IPS-18a (cell line): ENCODE results near the gene NLRP3.

Experiments used
- H3K27ac ChIP-seq: one replicate; pipeline ENCODE4 v1.5.1; 2013; ENCODE audit warnings: low read length
- H3K27me3 ChIP-seq: one replicate; pipeline ENCODE4 v1.6.1; 2013; ENCODE audit warnings: mild to moderate bottlenecking, low read length; ENCODE audit not compliant: control insufficient read depth, insufficient read depth
- H3K36me3 ChIP-seq: one replicate; pipeline ENCODE4 v1.6.1; 2013; ENCODE audit warnings: low read depth, low read length; ENCODE audit not compliant: control insufficient read depth
- H3K4me1 ChIP-seq: one replicate; pipeline ENCODE4 v1.6.1; 2013; ENCODE audit warnings: low read depth, low read length; ENCODE audit not compliant: control insufficient read depth
- H3K4me3 ChIP-seq: one replicate; pipeline ENCODE4 v1.5.1; 2013; ENCODE audit warnings: low read length
- H3K9ac ChIP-seq: one replicate; pipeline ENCODE4 v1.6.1; 2013; ENCODE audit warnings: mild to moderate bottlenecking, low read length, moderate library complexity
- H3K9me3 ChIP-seq: one replicate; pipeline ENCODE4 v1.6.1; 2013; ENCODE audit warnings: low read depth, low read length; ENCODE audit not compliant: control insufficient read depth

NLRP3 gene

GRCh38 chr1:247400685-247401084, 15.3 kb upstream of the NLRP3 start:
- Histone ChIP-seq H3K4me3 (no peak overlapping the region), H3K4me1 (peaks cover 3% of the 10 kb centered on the region), H3K27ac (no peak overlapping the region), H3K9ac (no peak overlapping the region), H3K27me3 (no peaks in the 10 kb centered on the region), H3K36me3 (no peaks in the 10 kb centered on the region), H3K9me3 (no peaks in the 10 kb centered on the region)

GRCh38 chr1:247401310-247402119, 14.5 kb upstream of the NLRP3 start:
- Histone ChIP-seq H3K36me3 (no peaks in the 10 kb centered on the region), H3K27ac (no peak overlapping the region), H3K9ac (no peak overlapping the region), H3K27me3 (no peaks in the 10 kb centered on the region), H3K9me3 (no peaks in the 10 kb centered on the region), H3K4me1 (peaks cover 3% of the 10 kb centered on the region), H3K4me3 (no peak overlapping the region)

- Histone ChIP-seq H3K36me3 (no peaks in the 10 kb centered on the region), H3K4me1 (peaks cover 3% of the 10 kb centered on the region), H3K4me3 (no peak overlapping the region), H3K9ac (no peak overlapping the region), H3K27me3 (no peaks in the 10 kb centered on the region), H3K27ac (no peak overlapping the region), H3K9me3 (no peaks in the 10 kb centered on the region)
Observed at GRCh38 chr1:247402120-247402675, 13.8 kb upstream of the NLRP3 start.

- Histone ChIP-seq H3K4me1 (peaks cover 3% of the 10 kb centered on the region), H3K27me3 (no peaks in the 10 kb centered on the region), H3K27ac (no peak overlapping the region), H3K36me3 (no peaks in the 10 kb centered on the region), H3K9me3 (no peaks in the 10 kb centered on the region), H3K9ac (no peak overlapping the region), H3K4me3 (no peak overlapping the region)
Observed at GRCh38 chr1:247406014-247406656, 9.8 kb upstream of the NLRP3 start.

- Histone ChIP-seq H3K27ac (no peak overlapping the region), H3K9me3 (no peaks in the 10 kb centered on the region), H3K4me3 (no peak overlapping the region), H3K27me3 (no peaks in the 10 kb centered on the region), H3K9ac (no peak overlapping the region), H3K36me3 (no peaks in the 10 kb centered on the region), H3K4me1 (peaks cover 1% of the 10 kb centered on the region)
Observed at GRCh38 chr1:247407180-247407616, 8.8 kb upstream of the NLRP3 start.

- Histone ChIP-seq H3K9ac (no peak overlapping the region), H3K9me3 (no peaks in the 10 kb centered on the region), H3K27ac (no peak overlapping the region), H3K4me1 (no peaks in the 10 kb centered on the region), H3K27me3 (no peaks in the 10 kb centered on the region), H3K36me3 (no peaks in the 10 kb centered on the region), H3K4me3 (no peak overlapping the region)
Observed at GRCh38 chr1:247408100-247408499, 7.9 kb upstream of the NLRP3 start.

GRCh38 chr1:247409869-247410544, 6.0 kb upstream of the NLRP3 start:
- H3K9me3 ChIP-seq = no peaks in the 10 kb centered on the region
- H3K27ac ChIP-seq = no peak overlapping the region
- no peaks in the 10 kb centered on the region for H3K27me3 ChIP-seq
- no peaks in the 10 kb centered on the region for H3K4me1 ChIP-seq
- H3K4me3 ChIP-seq = no peak overlapping the region
- H3K36me3 ChIP-seq = no peaks in the 10 kb centered on the region
- H3K9ac ChIP-seq = no peak overlapping the region

- H3K27me3 ChIP-seq = no peaks in the 10 kb centered on the region
- no peaks in the 10 kb centered on the region for H3K36me3 ChIP-seq
- no peak overlapping the region for H3K4me3 ChIP-seq
- H3K9ac ChIP-seq = no peak overlapping the region
- H3K9me3 ChIP-seq = no peaks in the 10 kb centered on the region
- no peaks in the 10 kb centered on the region for H3K4me1 ChIP-seq
- H3K27ac ChIP-seq = no peak overlapping the region
Observed at GRCh38 chr1:247411621-247412327, 4.2 kb upstream of the NLRP3 start.

GRCh38 chr1:247417831-247418230, 1.9 kb downstream of the NLRP3 start:
- no peaks in the 10 kb centered on the region for H3K9me3 ChIP-seq
- no peaks in the 10 kb centered on the region for H3K27me3 ChIP-seq
- H3K9ac ChIP-seq = no peak overlapping the region
- no peak overlapping the region for H3K27ac ChIP-seq
- H3K4me3 ChIP-seq = no peak overlapping the region
- no peaks in the 10 kb centered on the region for H3K4me1 ChIP-seq
- no peaks in the 10 kb centered on the region for H3K36me3 ChIP-seq

GRCh38 chr1:247419336-247419735, 3.4 kb downstream of the NLRP3 start:
- Histone ChIP-seq H3K4me3 (no peak overlapping the region), H3K9ac (no peak overlapping the region), H3K9me3 (no peaks in the 10 kb centered on the region), H3K36me3 (no peaks in the 10 kb centered on the region), H3K4me1 (peaks cover 3% of the 10 kb centered on the region), H3K27me3 (no peaks in the 10 kb centered on the region), H3K27ac (no peak overlapping the region)

- no peak overlapping the region for H3K4me3 ChIP-seq
- no peaks in the 10 kb centered on the region for H3K27me3 ChIP-seq
- no peaks in the 10 kb centered on the region for H3K36me3 ChIP-seq
- H3K9ac ChIP-seq = no peak overlapping the region
- peaks cover 3% of the 10 kb centered on the region for H3K4me1 ChIP-seq
- no peak overlapping the region for H3K27ac ChIP-seq
- H3K9me3 ChIP-seq = no peaks in the 10 kb centered on the region
Observed at GRCh38 chr1:247421074-247421473, 5.1 kb downstream of the NLRP3 start.
